ENCODE data around the gene C10orf95. TPM values are rescaled to one million over a fixed set of nuclear protein-coding genes. Genes with fewer than 3 reads are reported as not detected.

C10orf95 gene
- total and polyA plus RNA-seq, 2 donors (not counting 1 experiment from before 2014, with no cell fraction given) = 0.32 to 0.63 TPM

- H3K4me1 Mint-ChIP-seq = peaks cover 16% of the 10 kb centered on the region
- Histone ChIP-seq H3K36me3 (replicated peaks in 1 of 2; ENCODE audit: control extremely low read depth in 1 of 2, control insufficient read depth in 1 of 2, extremely low read depth in 1 of 2, insufficient read depth in 2 of 2, low read length in 1 of 2) (peaks cover 2 to 19% of the 10 kb centered on the region in 2 experiments), H3K9ac (ENCODE audit: low read length) (no peak overlapping the region), H3K4me3 (ENCODE audit: control extremely low read depth in 1 of 5, extremely low read depth in 1 of 5, insufficient read depth in 1 of 5, low read depth in 2 of 5, low read length in 4 of 5) (no peak overlapping the region), H3K9me3 (ENCODE audit: control extremely low read depth in 1 of 3, control insufficient read depth in 2 of 3, insufficient read depth in 1 of 3, low read length in 2 of 3) (no peaks in the 10 kb centered on the region), H3K79me2 (ENCODE audit: control insufficient read depth, insufficient read depth, low read length) (peaks cover 75% of the 10 kb centered on the region), H3K27ac (ENCODE audit: low read length in 2 of 2) (no peak overlapping the region), H4K20me1 (ENCODE audit: control insufficient read depth, insufficient read depth, low read length, poor library complexity, severe bottlenecking) (peaks cover 72% of the 10 kb centered on the region), H3K4me1 (ENCODE audit: control insufficient read depth in 2 of 2, insufficient read depth in 2 of 2, low read length in 2 of 2) (no peaks in the 10 kb centered on the region), H3K4me2 (replicated peaks; ENCODE audit: low read depth, low read length, poor library complexity, severe bottlenecking) (no peak overlapping the region), H2AFZ (ENCODE audit: insufficient read depth, low read depth, low read length, poor library complexity, severe bottlenecking) (no peak overlapping the region), H3K27me3 (replicated peaks in 1 of 4; ENCODE audit: control extremely low read depth in 1 of 4, control insufficient read depth in 3 of 4, insufficient read depth in 4 of 4, low read length in 3 of 4) (no peaks in the 10 kb centered on the region)
- no peak overlapping the region for H3K4me3 Mint-ChIP-seq
- no peak for DNase-seq
- no peak overlapping the region for H3K27ac Mint-ChIP-seq
- POLR2A ChIA-PET = no interaction called here
- H3K27me3 Mint-ChIP-seq = no peaks in the 10 kb centered on the region
- ATAC-seq (ENCODE audit: low read depth) = no peak
- CTCF ChIA-PET = interaction anchor here (0.8 to 1.3 kb wide), 3 partner anchors 9 to 90 kb away, joined by 3 read pairs; partner anchors contain the start of gene SUFU
- H3K9me3 Mint-ChIP-seq (ENCODE audit: insufficient read depth) = no peaks in the 10 kb centered on the region
- TF ChIP-seq, protein P1, sequence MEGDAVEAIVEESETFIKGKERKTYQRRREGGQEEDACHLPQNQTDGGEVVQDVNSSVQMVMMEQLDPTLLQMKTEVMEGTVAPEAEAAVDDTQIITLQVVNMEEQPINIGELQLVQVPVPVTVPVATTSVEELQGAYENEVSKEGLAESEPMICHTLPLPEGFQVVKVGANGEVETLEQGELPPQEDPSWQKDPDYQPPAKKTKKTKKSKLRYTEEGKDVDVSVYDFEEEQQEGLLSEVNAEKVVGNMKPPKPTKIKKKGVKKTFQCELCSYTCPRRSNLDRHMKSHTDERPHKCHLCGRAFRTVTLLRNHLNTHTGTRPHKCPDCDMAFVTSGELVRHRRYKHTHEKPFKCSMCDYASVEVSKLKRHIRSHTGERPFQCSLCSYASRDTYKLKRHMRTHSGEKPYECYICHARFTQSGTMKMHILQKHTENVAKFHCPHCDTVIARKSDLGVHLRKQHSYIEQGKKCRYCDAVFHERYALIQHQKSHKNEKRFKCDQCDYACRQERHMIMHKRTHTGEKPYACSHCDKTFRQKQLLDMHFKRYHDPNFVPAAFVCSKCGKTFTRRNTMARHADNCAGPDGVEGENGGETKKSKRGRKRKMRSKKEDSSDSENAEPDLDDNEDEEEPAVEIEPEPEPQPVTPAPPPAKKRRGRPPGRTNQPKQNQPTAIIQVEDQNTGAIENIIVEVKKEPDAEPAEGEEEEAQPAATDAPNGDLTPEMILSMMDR (IDR thresholded peaks at IDR 0.05) = no peak
- TF ChIP-seq EZH2 (IDR thresholded peaks at IDR 0.05; ENCODE audit: borderline replicate concordance, insufficient read depth, low read depth, low read length, poor library complexity, severe bottlenecking) = no peak
- 100% methylated on average over 2 of the region's 2 CpGs for WGBS (ENCODE audit: insufficient coverage)
- intact Hi-C loops (cut with micrococcal nuclease) = no loop called here
Measured at GRCh38 chr10:102493771-102494170, 42.4 kb upstream of the C10orf95 start.

DNA sequence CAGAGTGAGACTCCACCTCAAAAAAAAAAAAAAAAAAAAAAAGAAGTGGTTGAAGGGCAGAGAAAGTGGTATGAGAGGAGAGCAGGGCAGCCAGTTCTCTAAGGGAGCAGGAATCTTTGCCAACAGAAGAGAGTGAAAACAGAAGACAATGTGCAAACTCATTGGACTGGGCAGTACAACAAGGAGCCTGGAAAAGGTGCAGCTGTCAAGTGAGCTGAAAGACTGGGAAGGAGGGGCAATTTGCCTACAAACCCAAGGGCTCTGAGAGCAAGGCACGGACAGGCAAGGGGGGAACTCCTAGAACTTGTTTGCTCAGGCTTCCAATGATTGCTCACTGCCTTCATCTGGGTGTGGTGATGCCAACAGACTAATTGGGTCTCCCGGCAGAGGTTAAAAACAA, 41.6 kb upstream of the C10orf95 start:
- CTCF ChIA-PET = interaction anchor here (1.1 kb wide), 1 partner anchor 10 kb away, joined by 3 read pairs; the partner anchor contains the start of gene SUFU
- POLR2A ChIA-PET = interaction anchor here (0.7 kb wide), 1 partner anchor 13 kb away, joined by 4 read pairs; no protein-coding TSS in a partner anchor
- H4K20me1 ChIP-seq (ENCODE audit: control insufficient read depth, insufficient read depth, low read length, poor library complexity, severe bottlenecking) = peaks cover 64% of the 10 kb centered on the region

More for the DNA sequence above, 41.6 kb upstream of the C10orf95 start:
- Mint-ChIP-seq H3K4me1 (peaks cover 15% of the 10 kb centered on the region), H3K4me3 (no peak overlapping the region), H3K9me3 (ENCODE audit: insufficient read depth) (no peaks in the 10 kb centered on the region), H3K27ac (no peak overlapping the region), H3K27me3 (no peaks in the 10 kb centered on the region)
- Histone ChIP-seq H3K4me2 (replicated peaks; ENCODE audit: low read depth, low read length, poor library complexity, severe bottlenecking) (no peak overlapping the region), H2AFZ (ENCODE audit: insufficient read depth, low read depth, low read length, poor library complexity, severe bottlenecking) (no peak overlapping the region), H3K27ac (ENCODE audit: low read length in 2 of 2) (no peak overlapping the region), H3K4me1 (ENCODE audit: control insufficient read depth in 2 of 2, insufficient read depth in 2 of 2, low read length in 2 of 2) (no peaks in the 10 kb centered on the region), H3K36me3 (replicated peaks in 1 of 2; ENCODE audit: control extremely low read depth in 1 of 2, control insufficient read depth in 1 of 2, extremely low read depth in 1 of 2, insufficient read depth in 2 of 2, low read length in 1 of 2) (peaks cover 2 to 27% of the 10 kb centered on the region in 2 experiments), H3K4me3 (ENCODE audit: control extremely low read depth in 1 of 5, extremely low read depth in 1 of 5, insufficient read depth in 1 of 5, low read depth in 2 of 5, low read length in 4 of 5) (no peak overlapping the region), H3K9ac (ENCODE audit: low read length) (no peak overlapping the region), H3K79me2 (ENCODE audit: control insufficient read depth, insufficient read depth, low read length) (peaks cover 67% of the 10 kb centered on the region), H3K9me3 (ENCODE audit: control extremely low read depth in 1 of 3, control insufficient read depth in 2 of 3, insufficient read depth in 1 of 3, low read length in 2 of 3) (no peaks in the 10 kb centered on the region), H3K27me3 (replicated peaks in 1 of 4; ENCODE audit: control extremely low read depth in 1 of 4, control insufficient read depth in 3 of 4, insufficient read depth in 4 of 4, low read length in 3 of 4) (no peaks in the 10 kb centered on the region)
- TF ChIP-seq EZH2 (IDR thresholded peaks at IDR 0.05; ENCODE audit: borderline replicate concordance, insufficient read depth, low read depth, low read length, poor library complexity, severe bottlenecking) = no peak
- TF ChIP-seq, protein P1 (IDR thresholded peaks at IDR 0.05) = no peak
- WGBS (ENCODE audit: insufficient coverage) = 70% methylated on average over 2 of the region's 2 CpGs
- DNase-seq = no peak
- ATAC-seq (ENCODE audit: low read depth) = no peak
- intact Hi-C loops (cut with micrococcal nuclease) = no loop called here

Measured in B cell (primary cell).